NB4 (cell line): Measurements from ENCODE around the gene CHD2.

Experiments used
- POLR2A ChIP-seq: IDR thresholded peaks from 2 replicates; pipeline ENCODE4 v1.6.1; 2011; ENCODE audit warnings: mild to moderate bottlenecking; ENCODE audit not compliant: insufficient read length; ENCODE audit errors: extremely low read depth
- TF ChIP-seq, protein P1 (sequence below): IDR thresholded peaks from one replicate; pipeline ENCODE4 v1.5.1; 2012; ENCODE audit warnings: low read depth, low read length
- TF ChIP-seq, protein P2 (sequence below): IDR thresholded peaks from 2 replicates; pipeline ENCODE4 v1.6.1; 2011; ENCODE audit warnings: low read depth, low read length

DNA sequence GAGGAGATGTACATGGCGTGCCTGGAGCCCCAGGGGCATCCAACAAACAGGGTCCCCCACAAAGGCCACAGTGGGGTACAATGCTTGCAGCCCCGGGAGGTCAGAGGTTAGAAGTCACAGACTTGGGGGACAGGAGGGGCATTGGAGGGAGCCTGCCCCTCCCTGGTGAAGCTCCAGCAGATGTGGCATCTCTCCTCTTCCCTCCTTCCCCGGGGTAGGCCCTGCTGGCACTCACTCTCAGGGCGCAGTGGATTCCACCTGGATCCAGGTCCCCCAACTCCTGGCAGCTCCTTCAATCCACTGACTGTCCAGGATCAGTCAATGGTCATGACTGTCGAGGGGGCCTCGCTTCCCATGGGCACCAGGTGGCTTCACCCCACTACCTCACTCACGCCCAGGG lies 156.7 kb downstream of the CHD2 start:
- TF ChIP-seq, protein P1, sequence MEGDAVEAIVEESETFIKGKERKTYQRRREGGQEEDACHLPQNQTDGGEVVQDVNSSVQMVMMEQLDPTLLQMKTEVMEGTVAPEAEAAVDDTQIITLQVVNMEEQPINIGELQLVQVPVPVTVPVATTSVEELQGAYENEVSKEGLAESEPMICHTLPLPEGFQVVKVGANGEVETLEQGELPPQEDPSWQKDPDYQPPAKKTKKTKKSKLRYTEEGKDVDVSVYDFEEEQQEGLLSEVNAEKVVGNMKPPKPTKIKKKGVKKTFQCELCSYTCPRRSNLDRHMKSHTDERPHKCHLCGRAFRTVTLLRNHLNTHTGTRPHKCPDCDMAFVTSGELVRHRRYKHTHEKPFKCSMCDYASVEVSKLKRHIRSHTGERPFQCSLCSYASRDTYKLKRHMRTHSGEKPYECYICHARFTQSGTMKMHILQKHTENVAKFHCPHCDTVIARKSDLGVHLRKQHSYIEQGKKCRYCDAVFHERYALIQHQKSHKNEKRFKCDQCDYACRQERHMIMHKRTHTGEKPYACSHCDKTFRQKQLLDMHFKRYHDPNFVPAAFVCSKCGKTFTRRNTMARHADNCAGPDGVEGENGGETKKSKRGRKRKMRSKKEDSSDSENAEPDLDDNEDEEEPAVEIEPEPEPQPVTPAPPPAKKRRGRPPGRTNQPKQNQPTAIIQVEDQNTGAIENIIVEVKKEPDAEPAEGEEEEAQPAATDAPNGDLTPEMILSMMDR = no peak
- TF ChIP-seq POLR2A = no peak
- TF ChIP-seq, protein P2, sequence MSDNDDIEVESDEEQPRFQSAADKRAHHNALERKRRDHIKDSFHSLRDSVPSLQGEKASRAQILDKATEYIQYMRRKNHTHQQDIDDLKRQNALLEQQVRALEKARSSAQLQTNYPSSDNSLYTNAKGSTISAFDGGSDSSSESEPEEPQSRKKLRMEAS = no peak
